GM23248 (cell line): ENCODE results near the gene HOXB6.

Experiments
- EZH2 ChIP-seq: fragments of 200-600 bp; sonication (generic); IDR thresholded peaks from 2 replicates; pipeline ENCODE4 v1.6.1; 2018; ENCODE audit warnings: antibody characterized with exemption, mild to moderate bottlenecking; ENCODE audit not compliant: insufficient read depth, poor library complexity, severe bottlenecking
- EZH2phosphoT487 ChIP-seq: fragments of 200-600 bp; sonication (generic); IDR thresholded peaks from 2 replicates; pipeline ENCODE4 v1.6.1; 2018; ENCODE audit warnings: antibody characterized with exemption, moderate library complexity, mild to moderate bottlenecking, low read depth; ENCODE audit not compliant: insufficient read depth

DNA sequence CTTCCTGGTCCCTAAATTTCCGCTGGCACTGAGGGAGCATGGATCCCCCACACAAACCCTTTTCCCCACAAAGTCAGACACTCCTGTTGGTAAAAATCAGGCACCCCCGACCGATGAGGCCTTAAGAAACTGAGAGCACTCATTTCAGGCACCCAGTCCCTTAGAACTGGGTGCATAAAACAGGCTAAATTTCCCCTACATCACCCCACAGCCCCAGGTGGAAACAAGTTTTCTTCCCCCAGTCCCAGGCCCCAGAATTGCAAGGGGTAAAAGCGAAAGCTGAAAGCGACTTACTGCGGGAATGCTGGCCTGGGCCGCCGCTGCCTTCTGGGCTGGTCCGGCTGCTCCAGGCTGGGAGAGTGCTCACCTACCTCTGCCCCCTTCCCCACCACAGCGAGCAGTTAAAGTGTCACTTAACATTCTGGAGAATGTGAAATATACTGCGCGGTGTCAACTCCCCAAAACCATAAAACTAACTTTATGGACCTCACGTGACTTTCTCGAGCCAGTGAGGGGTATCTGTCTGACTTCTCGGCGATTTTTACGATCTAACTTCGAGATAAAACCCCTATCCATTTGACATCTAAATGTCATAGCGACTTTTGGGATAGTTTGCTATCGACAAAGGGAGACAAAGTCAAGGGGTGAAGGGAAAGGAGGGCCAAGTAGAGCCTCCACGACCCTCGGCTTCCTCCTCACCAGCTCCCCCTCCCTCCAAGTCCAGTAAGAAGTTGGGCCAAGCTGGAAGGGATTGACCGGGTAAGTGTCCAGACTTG lies 14.8 kb downstream of the HOXB6 start, which contains the start of gene HOXB3:
- TF ChIP-seq EZH2 (no peak), EZH2phosphoT487 (no peak)
